Mucosa of gallbladder (tissue), 1 donor: ENCODE measurements around the gene NEK8. TPM values are rescaled to one million over a fixed set of nuclear protein-coding genes. Genes with fewer than 3 reads are reported as not detected.

Experiments used
- DNase-seq: peaks from one replicate; pipeline ENCODE4 v3.0.0-alpha.2; 2020; ENCODE audit warnings: low spot score
- total RNA-seq: library from RNA; stranded (reverse); gene quantifications from one replicate; pipeline ENCODE4 v1.2.1, GENCODE V29; 2021
- donor health status: DM: no; HTN: no; CAD: no.

NEK8 gene
- total RNA-seq, 1 donor from 2014 or later: 8.1 TPM

GRCh38 chr17:28744972-28745785 lies 16.6 kb downstream of the NEK8 start:
- no peak for DNase-seq

DNA sequence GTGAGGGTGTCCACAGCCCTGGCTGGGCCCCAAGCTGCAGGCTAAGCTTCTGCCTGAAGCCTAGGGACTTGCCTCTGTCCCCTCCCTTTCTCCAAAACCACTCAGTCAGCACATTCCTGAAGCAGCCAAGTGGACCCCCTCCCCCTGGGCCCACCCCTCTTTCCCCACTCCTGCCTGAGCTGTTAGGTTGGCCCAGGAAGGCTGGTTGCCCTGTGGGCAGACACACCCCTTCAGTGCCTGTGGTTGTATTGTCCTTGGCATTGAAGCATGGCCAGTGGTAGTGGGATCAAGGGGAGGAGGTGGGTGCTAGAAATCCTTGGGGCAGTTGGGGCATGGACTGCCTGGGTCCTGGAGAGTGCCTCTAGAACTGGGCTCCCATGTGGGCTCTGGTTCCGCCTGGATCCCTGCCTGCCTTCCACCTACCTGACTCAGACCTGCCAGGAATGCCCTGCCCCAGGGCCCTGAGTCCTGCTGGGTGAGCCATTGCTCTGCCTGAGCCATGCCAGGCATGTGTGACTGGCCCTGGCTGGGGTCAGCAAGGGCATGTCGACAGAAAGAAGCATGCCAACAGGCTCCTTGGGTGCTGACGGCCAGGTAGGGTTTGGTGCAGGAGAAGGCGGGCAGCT lies 17.3 kb downstream of the NEK8 start:
- DNase-seq: no peak

GRCh38 chr17:28746611-28747050 lies 18.0 kb downstream of the NEK8 start:
- peak; percentile 73 for DNase-seq

- DNase-seq: peak; percentile 76
These were observed 18.6 kb downstream of the NEK8 start for GRCh38 chr17:28747051-28747691.

DNA sequence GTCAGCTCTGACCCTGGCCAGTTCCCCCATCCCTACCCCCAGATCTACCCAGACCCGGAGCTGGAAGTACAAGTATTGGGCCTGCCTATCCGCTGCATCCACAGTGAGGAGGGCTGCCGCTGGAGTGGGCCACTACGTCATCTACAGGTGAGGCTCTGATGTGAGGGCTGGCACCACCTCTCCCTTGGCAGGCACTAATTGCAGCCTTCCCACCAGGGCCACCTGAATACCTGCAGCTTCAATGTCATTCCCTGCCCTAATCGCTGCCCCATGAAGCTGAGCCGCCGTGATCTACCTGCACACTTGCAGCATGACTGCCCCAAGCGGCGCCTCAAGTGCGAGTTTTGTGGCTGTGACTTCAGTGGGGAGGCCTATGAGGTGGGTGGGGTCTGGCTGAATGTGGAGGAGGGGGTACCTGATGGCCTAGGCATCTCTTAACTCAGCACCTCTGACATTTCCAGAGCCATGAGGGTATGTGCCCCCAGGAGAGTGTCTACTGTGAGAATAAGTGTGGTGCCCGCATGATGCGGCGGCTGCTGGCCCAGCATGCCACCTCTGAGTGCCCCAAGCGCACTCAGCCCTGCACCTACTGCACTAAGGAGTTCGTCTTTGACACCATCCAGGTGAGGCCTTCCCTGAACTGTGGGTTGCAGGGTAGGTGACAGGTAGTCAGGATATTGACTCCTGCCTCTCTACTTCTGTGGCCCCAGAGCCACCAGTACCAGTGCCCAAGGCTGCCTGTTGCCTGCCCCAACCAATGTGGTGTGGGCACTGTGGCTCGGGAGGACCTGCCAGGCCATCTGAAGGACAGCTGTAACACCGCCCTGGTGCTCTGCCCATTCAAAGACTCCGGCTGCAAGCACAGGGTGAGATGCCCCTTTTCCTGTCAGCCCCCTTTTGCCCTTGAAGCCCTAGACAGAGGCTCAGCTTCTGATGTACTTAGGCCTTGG lies 19.5 kb downstream of the NEK8 start:
- DNase-seq: no peak

GRCh38 chr17:28748852-28749515 lies 20.4 kb downstream of the NEK8 start:
- no peak for DNase-seq

GRCh38 chr17:28749516-28750177 lies 21.1 kb downstream of the NEK8 start:
- DNase-seq: no peak

- peak; percentile 95 for DNase-seq
These were observed 21.8 kb downstream of the NEK8 start for GRCh38 chr17:28750178-28751047.

DNA sequence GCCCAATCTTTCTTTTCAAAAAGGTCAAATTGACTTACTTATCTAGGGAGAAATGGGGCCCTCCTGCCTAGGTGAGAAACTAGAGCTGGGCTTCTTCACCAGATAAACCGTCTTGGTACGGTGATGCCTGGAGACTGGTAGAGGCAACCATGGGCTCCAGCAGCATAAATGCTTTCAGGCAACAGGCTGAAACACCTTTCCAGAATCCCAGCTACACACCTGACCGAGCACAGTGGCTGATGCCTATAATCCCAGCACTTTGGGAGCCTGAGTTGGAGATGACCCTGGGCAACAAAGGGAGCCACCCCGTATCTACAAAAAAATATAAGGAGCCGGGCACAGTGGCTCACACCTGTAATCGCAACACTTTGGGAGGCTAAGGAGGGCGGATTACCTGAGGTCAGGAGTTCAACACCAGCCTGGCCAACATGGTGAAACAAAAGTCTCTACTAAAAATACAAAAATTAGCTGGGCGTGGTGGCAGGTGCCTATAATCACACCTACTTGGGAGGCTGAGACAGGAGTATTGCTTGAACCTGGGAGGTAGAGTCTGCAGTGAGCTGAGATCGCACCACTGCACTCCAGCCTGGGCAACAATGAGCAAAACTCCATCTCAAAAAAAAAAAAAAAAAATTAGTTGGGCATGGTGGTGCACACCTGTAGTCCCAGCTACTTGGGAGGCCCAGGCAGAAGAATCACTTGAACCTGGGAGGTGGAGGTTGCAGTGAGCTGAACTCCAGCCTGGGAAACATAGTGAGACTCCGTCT lies 23.2 kb downstream of the NEK8 start:
- DNase-seq: no peak

GRCh38 chr17:28755486-28755885 lies 26.9 kb downstream of the NEK8 start:
- DNase-seq: no peak

GRCh38 chr17:28756049-28756804 lies 27.6 kb downstream of the NEK8 start:
- DNase-seq: no peak

DNA sequence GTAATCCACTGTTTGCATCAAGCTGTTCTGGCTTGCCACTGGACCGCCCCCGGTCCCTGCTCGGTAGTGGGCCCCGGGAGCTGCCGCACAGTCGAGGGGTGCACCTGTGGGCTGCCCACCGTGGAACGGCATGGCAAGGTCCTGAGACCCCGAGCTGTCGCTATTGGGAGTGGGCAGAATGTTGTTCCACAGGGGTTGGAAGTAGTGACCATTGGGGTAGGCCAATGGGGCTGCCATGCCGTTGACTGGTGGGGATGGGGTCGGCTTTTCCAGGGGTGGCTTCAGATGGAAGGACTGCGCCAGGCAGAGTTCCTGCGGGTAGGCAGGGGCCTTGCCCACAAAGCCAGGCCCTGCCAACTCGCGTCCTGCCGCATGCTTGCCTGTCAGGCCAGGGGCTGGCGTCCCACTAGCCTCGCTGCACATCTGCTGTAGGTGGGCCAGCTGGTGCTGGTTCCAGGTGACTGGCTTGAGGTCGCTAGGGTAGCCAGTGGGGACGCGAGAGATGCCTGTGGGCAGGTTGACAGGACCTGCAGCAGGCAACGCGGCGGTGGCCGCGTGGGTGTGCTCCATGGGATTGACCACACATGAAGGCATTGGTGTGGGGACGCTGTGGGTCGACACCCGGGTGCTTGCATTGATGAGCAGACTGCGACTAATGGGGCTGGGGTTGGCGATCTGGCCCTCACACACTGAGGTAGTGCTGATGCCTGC lies 30.0 kb downstream of the NEK8 start:
- DNase-seq: no peak

GRCh38 chr17:28759256-28759865 lies 30.8 kb downstream of the NEK8 start:
- DNase-seq: no peak

DNA sequence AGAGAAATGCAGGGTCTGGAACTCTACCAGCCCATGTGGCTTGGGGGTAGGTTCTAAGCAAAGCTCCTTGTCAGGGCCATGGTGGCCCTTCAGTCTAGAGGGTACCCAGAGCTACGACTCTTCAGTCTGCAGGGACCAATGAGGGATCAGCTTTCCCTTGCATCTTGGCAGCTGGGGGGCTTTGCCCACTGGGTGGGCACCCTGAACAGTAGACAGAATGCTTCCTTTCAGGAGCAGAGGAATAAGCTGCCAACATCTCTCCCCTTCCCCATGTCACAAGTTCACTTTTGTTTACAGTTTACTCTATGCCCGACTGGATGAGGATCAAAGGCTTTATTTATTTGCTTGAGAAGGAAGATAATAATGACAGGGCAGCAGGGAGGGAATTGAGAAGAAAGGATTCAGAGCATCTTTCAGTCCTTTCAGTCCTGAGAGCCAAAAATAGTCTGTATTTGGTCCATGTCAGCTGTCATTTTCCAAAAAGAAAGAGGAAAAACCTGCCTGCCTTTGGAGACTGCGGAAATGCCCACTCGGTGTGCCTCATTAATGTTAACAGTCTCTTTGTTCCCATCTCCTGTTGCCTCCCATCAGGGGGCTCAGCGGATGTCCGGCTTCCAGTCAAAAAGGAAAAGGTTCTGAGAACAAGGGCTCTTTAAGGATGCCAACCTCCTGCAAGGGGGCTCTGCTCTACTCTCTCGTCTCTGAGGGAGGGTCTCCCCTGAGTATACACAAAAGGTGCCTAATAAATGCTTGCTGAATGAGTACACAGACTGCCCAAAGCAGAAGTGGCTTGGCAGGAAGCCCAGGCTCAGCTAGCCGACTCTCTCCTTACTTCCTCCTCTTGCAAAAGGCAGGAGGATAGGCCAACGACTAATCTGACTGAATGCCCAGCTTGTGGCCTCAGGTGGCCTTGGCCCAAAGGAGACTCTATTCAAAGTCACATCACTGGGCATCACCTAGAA lies 32.3 kb downstream of the NEK8 start:
- DNase-seq: peak; percentile 78

GRCh38 chr17:28763137-28763799 lies 34.7 kb downstream of the NEK8 start:
- DNase-seq: no peak
